H9 (cell line): ENCODE data around the gene LTBP4. TPM values are rescaled to one million over a fixed set of nuclear protein-coding genes. Genes with fewer than 3 reads are reported as not detected.

Experiments
- DNase-seq: peaks from one replicate; pipeline ENCODE4 v3.0.0-alpha.2; 2017
- H2AFZ ChIP-seq: one replicate; pipeline ENCODE4 v1.6.1; 2013; ENCODE audit warnings: mild to moderate bottlenecking, low read length, control low read depth, moderate library complexity
- H2AK5ac ChIP-seq: 2 replicates; pipeline ENCODE4 v1.6.1; 2013; ENCODE audit warnings: low read length, control low read depth, mixed read lengths; ENCODE audit not compliant: insufficient read length
- H2BK120ac ChIP-seq: one replicate; pipeline ENCODE4 v1.6.1; 2013; ENCODE audit warnings: low read depth, mild to moderate bottlenecking, low read length, control low read depth, inconsistent platforms; ENCODE audit not compliant: poor library complexity, severe bottlenecking
- H2BK12ac ChIP-seq: 2 replicates; pipeline ENCODE4 v1.6.1; 2013; ENCODE audit warnings: low read length, control low read depth, mixed read lengths, low read depth; ENCODE audit not compliant: insufficient read length
- H2BK15ac ChIP-seq: 2 replicates; pipeline ENCODE4 v1.6.1; 2013; ENCODE audit warnings: low read depth, low read length, control low read depth
- H2BK20ac ChIP-seq: one replicate; pipeline ENCODE4 v1.6.1; 2013; ENCODE audit warnings: low read depth, mild to moderate bottlenecking, low read length, control low read depth, inconsistent platforms; ENCODE audit not compliant: poor library complexity, severe bottlenecking
- H2BK5ac ChIP-seq: 2 replicates; pipeline ENCODE4 v1.6.1; 2013; ENCODE audit warnings: low read length, control low read depth, mixed read lengths; ENCODE audit not compliant: insufficient read length
- H3K14ac ChIP-seq: 2 replicates; pipeline ENCODE4 v1.6.1; 2013; ENCODE audit warnings: low read length, control low read depth; ENCODE audit not compliant: insufficient read depth
- H3K18ac ChIP-seq: 2 replicates; pipeline ENCODE4 v1.6.1; 2013; ENCODE audit warnings: low read depth, mild to moderate bottlenecking, mixed read lengths, low read length, control low read depth; ENCODE audit not compliant: insufficient read length
- H3K23ac ChIP-seq: 2 replicates; pipeline ENCODE4 v1.6.1; 2013; ENCODE audit warnings: low read length, control low read depth, mixed read lengths, low read depth; ENCODE audit not compliant: insufficient read length
- H3K23me2 ChIP-seq: 2 replicates; pipeline ENCODE4 v1.6.1; 2013; ENCODE audit warnings: low read depth, mild to moderate bottlenecking, mixed read lengths, low read length, control low read depth; ENCODE audit not compliant: insufficient read length, poor library complexity, severe bottlenecking
- H3K27ac ChIP-seq: 2 replicates; pipeline ENCODE4 v1.5.1; 2013; ENCODE audit warnings: low read length, control low read depth, mixed read lengths, low read depth; ENCODE audit not compliant: insufficient read length
- H3K27me3 ChIP-seq: 2 replicates; pipeline ENCODE4 v1.6.1; 2013; ENCODE audit warnings: low read length, control low read depth, inconsistent platforms; ENCODE audit not compliant: insufficient read depth
- H3K4ac ChIP-seq: 2 replicates; pipeline ENCODE4 v1.6.1; 2013; ENCODE audit warnings: low read depth, mild to moderate bottlenecking, control low read depth, inconsistent platforms, low read length, moderate library complexity
- H3K4me1 ChIP-seq: 2 replicates; pipeline ENCODE4 v1.6.1; 2013; ENCODE audit warnings: low read length, control low read depth, inconsistent platforms; ENCODE audit not compliant: insufficient read depth
- H3K4me2 ChIP-seq: 2 replicates; pipeline ENCODE4 v1.6.1; 2013; ENCODE audit warnings: low read length, control low read depth, mixed read lengths; ENCODE audit not compliant: insufficient read length, insufficient read depth
- H3K56ac ChIP-seq: 2 replicates; pipeline ENCODE4 v1.6.1; 2013; ENCODE audit warnings: low read depth, mild to moderate bottlenecking, mixed read lengths, low read length, control low read depth; ENCODE audit not compliant: insufficient read length
- H3K79me1 ChIP-seq: 2 replicates; pipeline ENCODE4 v1.6.1; 2013; ENCODE audit warnings: low read depth, mild to moderate bottlenecking, moderate library complexity, low read length, control low read depth, inconsistent platforms; ENCODE audit not compliant: insufficient read depth, poor library complexity, severe bottlenecking
- H3K79me2 ChIP-seq: 2 replicates; pipeline ENCODE4 v1.6.1; 2013; ENCODE audit warnings: low read length, control low read depth, inconsistent platforms; ENCODE audit not compliant: insufficient read depth
- H3K9ac ChIP-seq: 2 replicates; pipeline ENCODE4 v1.6.1; 2013; ENCODE audit warnings: low read length, control low read depth, mixed read lengths; ENCODE audit not compliant: insufficient read length; ENCODE audit errors: extremely low read depth
- H3K9me3 ChIP-seq: one replicate; pipeline ENCODE4 v1.6.1; 2013; ENCODE audit warnings: low read depth, low read length, inconsistent platforms; ENCODE audit not compliant: control insufficient read depth
- H3T11ph ChIP-seq: one replicate; pipeline ENCODE4 v1.6.1; 2013; ENCODE audit warnings: mild to moderate bottlenecking, low read length, control low read depth, inconsistent platforms
- H4K20me1 ChIP-seq: one replicate; pipeline ENCODE4 v1.6.1; 2013; ENCODE audit not compliant: control insufficient read depth, insufficient read length, insufficient read depth
- H4K5ac ChIP-seq: 2 replicates; pipeline ENCODE4 v1.6.1; 2013; ENCODE audit warnings: low read depth, mild to moderate bottlenecking, mixed read lengths, low read length, control low read depth; ENCODE audit not compliant: insufficient read length
- H4K8ac ChIP-seq: replicated peaks from 2 replicates; pipeline ENCODE4 v1.6.1; 2013; ENCODE audit warnings: low read length, control low read depth, mixed read lengths, low read depth; ENCODE audit not compliant: insufficient read length
- H4K91ac ChIP-seq: 2 replicates; pipeline ENCODE4 v1.6.1; 2013; ENCODE audit warnings: low read depth, mild to moderate bottlenecking, moderate library complexity, mixed read lengths, low read length, control low read depth; ENCODE audit not compliant: insufficient read length
- H3K27ac Mint-ChIP-seq, 3 experiments: 2 replicates in 2 of 3; 3 replicates in 1 of 3; pipeline ENCODE4 v1.8.0; 2020 to 2021; ENCODE audit warnings: mixed read lengths in 3 of 3, mild to moderate bottlenecking in 1 of 3, moderate library complexity in 1 of 3
- H3K27me3 Mint-ChIP-seq: 2 replicates; pipeline ENCODE4 v1.8.0; 2021; ENCODE audit warnings: low read depth, mild to moderate bottlenecking, moderate library complexity, mixed read lengths
- H3K36me3 Mint-ChIP-seq, 3 experiments: 2 replicates in 2 of 3; 3 replicates in 1 of 3; pipeline ENCODE4 v1.8.0; 2020 to 2021; ENCODE audit warnings: low read depth in 3 of 3, mixed read lengths in 3 of 3; ENCODE audit not compliant: insufficient read depth in 1 of 3
- H3K4me1 Mint-ChIP-seq, 2 experiments: 2 replicates each; pipeline ENCODE4 v1.8.0; 2020; ENCODE audit warnings: mixed read lengths in 2 of 2
- H3K4me3 Mint-ChIP-seq, 2 experiments: 2 replicates in 1 of 2; 3 replicates in 1 of 2; pipeline ENCODE4 v1.8.0; 2020 to 2021; ENCODE audit warnings: mild to moderate bottlenecking in 2 of 2, mixed read lengths in 2 of 2, moderate library complexity in 1 of 2
- H3K9me3 Mint-ChIP-seq, 2 experiments: 2 replicates in 1 of 2; 3 replicates in 1 of 2; pipeline ENCODE4 v1.8.0; 2020; ENCODE audit warnings: mild to moderate bottlenecking in 2 of 2, mixed read lengths in 2 of 2, moderate library complexity in 1 of 2
- CTCF ChIP-seq: fragments of 200-600 bp; sonication (generic); conservative IDR thresholded peaks from 3 replicates; pipeline ENCODE4 v1.8.0; 2021; ENCODE audit warnings: antibody characterized with exemption, mild to moderate bottlenecking
- WGBS: extraction: QIAGEN DNeasy Blood & Tissue Kit; methylation state at CpG from one replicate; pipeline ENCODE4 v1.1.7; 2013; ENCODE audit warnings: missing lambda C conversion rate, low lambda C conversion rate, mixed read lengths; ENCODE audit not compliant: insufficient read length; ENCODE audit errors: extremely low coverage; 5-methylcytosine and 5-hydroxymethylcytosine counted together
- total RNA-seq: library from RNA; stranded (reverse); gene quantifications from 2 replicates; pipeline ENCODE4 v1.2.1, GENCODE V29; 2021

LTBP4 gene
- total RNA-seq, 1 experiment from 2014 or later = 129 TPM

- TF ChIP-seq CTCF = no peak
- no peak overlapping the region for H3K27ac Mint-ChIP-seq
- H3K23me2 ChIP-seq = no peaks in the 10 kb centered on the region
- no peak overlapping the region for H3K23ac ChIP-seq
- no peak overlapping the region for H2BK12ac ChIP-seq
- H3K14ac ChIP-seq = no peak overlapping the region
- no peaks in the 10 kb centered on the region for H3K4me1 ChIP-seq
- H2AFZ ChIP-seq = no peak overlapping the region
- H4K5ac ChIP-seq = no peak overlapping the region
- no peak overlapping the region for H4K8ac ChIP-seq
- no peak overlapping the region for H3T11ph ChIP-seq
- no peak overlapping the region for H2BK5ac ChIP-seq
- H2BK15ac ChIP-seq = no peak overlapping the region
- H4K91ac ChIP-seq = no peak overlapping the region
- H4K20me1 ChIP-seq = no peaks in the 10 kb centered on the region
- no peaks in the 10 kb centered on the region for H3K9me3 ChIP-seq
- no CpG with 5 or more reads among the region's 3 CpGs for WGBS
- H3K4ac ChIP-seq = no peak overlapping the region
- H3K79me1 ChIP-seq = no peaks in the 10 kb centered on the region
- H3K79me2 ChIP-seq = no peaks in the 10 kb centered on the region
- no peaks in the 10 kb centered on the region for H3K9me3 Mint-ChIP-seq
- no peak overlapping the region for H3K9ac ChIP-seq
- peaks cover 0 to 8% of the 10 kb centered on the region in 2 experiments; a peak in 2 of 4 replicates for H3K4me1 Mint-ChIP-seq
- peaks cover 70% of the 10 kb centered on the region for H3K27me3 Mint-ChIP-seq
- H2BK120ac ChIP-seq = no peak overlapping the region
- no peaks in the 10 kb centered on the region; the same call in 1 of the 2 replicates for H3K27me3 ChIP-seq
- no peak for DNase-seq
- no peak overlapping the region; a peak in 1 of 5 replicates for H3K4me3 Mint-ChIP-seq
- H3K4me2 ChIP-seq = no peak overlapping the region
- H3K56ac ChIP-seq = no peak overlapping the region
- H3K18ac ChIP-seq = no peak overlapping the region
- no peak overlapping the region for H3K27ac ChIP-seq
- H3K36me3 Mint-ChIP-seq = no peaks in the 10 kb centered on the region
- H2BK20ac ChIP-seq = no peak overlapping the region
- H2AK5ac ChIP-seq = no peak overlapping the region
Observed at GRCh38 chr19:40559394-40559793, 41.8 kb upstream of the LTBP4 start.
